ENCODE measurements around the gene IGSF3.

DNA sequence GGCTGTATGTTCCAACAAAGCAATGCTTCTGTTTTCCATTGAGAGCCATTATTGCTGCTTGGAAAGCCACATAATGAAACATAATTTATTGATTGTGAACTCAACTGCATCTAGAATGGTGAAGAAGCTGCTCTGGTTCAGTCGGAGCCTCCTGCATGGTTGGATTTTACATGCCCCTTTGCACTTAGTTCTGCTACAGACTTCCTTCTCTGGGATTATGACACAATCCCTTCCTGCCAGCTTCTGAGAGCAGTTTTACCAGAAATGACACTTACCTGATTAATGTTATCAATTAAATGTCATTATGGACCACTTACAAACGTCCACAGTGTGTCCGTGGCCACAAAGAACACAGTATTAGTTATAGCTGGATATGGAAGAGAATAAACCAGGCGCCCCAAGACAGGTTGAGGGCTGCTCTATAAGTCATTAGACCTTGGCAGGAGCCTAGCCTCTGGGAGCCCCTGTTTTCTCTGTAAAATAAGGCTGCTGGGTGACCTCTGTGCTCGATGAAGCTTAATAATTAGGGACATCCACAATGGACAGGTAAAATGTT lies 89.7 kb downstream of the IGSF3 start:
- TF ChIP-seq, protein P1, sequence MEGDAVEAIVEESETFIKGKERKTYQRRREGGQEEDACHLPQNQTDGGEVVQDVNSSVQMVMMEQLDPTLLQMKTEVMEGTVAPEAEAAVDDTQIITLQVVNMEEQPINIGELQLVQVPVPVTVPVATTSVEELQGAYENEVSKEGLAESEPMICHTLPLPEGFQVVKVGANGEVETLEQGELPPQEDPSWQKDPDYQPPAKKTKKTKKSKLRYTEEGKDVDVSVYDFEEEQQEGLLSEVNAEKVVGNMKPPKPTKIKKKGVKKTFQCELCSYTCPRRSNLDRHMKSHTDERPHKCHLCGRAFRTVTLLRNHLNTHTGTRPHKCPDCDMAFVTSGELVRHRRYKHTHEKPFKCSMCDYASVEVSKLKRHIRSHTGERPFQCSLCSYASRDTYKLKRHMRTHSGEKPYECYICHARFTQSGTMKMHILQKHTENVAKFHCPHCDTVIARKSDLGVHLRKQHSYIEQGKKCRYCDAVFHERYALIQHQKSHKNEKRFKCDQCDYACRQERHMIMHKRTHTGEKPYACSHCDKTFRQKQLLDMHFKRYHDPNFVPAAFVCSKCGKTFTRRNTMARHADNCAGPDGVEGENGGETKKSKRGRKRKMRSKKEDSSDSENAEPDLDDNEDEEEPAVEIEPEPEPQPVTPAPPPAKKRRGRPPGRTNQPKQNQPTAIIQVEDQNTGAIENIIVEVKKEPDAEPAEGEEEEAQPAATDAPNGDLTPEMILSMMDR (conservative IDR thresholded peaks at IDR 0.05), result no peak
- no peak for TF ChIP-seq EZH2 (IDR thresholded peaks at IDR 0.05; ENCODE audit: low read depth)
